Ectodermal cell (in vitro differentiated cells): Measurements from ENCODE around the gene ARMH3.

Experiments
- H3K27ac ChIP-seq: 2 replicates; pipeline ENCODE4 v1.7.0; 2013; ENCODE audit warnings: mild to moderate bottlenecking, low read depth, low read length; ENCODE audit not compliant: insufficient read depth, poor library complexity, severe bottlenecking
- H3K27me3 ChIP-seq: 2 replicates; pipeline ENCODE4 v1.7.0; 2013; ENCODE audit warnings: mild to moderate bottlenecking, low read length; ENCODE audit not compliant: insufficient read depth, control insufficient read depth, poor library complexity, severe bottlenecking
- H3K36me3 ChIP-seq: one replicate; pipeline ENCODE4 v1.7.0; 2013; ENCODE audit warnings: low read length; ENCODE audit not compliant: control insufficient read depth, insufficient read depth
- H3K4me1 ChIP-seq: one replicate; pipeline ENCODE4 v1.7.0; 2013; ENCODE audit warnings: low read length; ENCODE audit not compliant: control insufficient read depth, insufficient read depth
- H3K4me3 ChIP-seq: 2 replicates; pipeline ENCODE4 v1.7.0; 2013; ENCODE audit warnings: low read depth, low read length, control low read depth; ENCODE audit not compliant: insufficient read depth
- H3K9me3 ChIP-seq: 2 replicates; pipeline ENCODE4 v1.7.0; 2013; ENCODE audit warnings: mild to moderate bottlenecking, low read length, moderate library complexity; ENCODE audit not compliant: control insufficient read depth
- WGBS, 2 experiments: methylation state at CpG; one replicate each; pipeline ENCODE4 v1.1.7; 2013; ENCODE audit warnings: missing lambda C conversion rate in 2 of 2; 5-methylcytosine and 5-hydroxymethylcytosine counted together

ARMH3 gene

GRCh38 chr10:101940916-101941315 lies 115.1 kb downstream of the ARMH3 start:
- Histone ChIP-seq H3K36me3 (no peaks in the 10 kb centered on the region), H3K27me3 (no peaks in the 10 kb centered on the region), H3K4me3 (no peak overlapping the region), H3K9me3 (no peaks in the 10 kb centered on the region), H3K4me1 (no peaks in the 10 kb centered on the region), H3K27ac (no peak overlapping the region)
- WGBS, 2 experiments = 94 to 96% methylated on average over 1 of the region's 1 CpG

GRCh38 chr10:101939729-101940128 lies 116.2 kb downstream of the ARMH3 start:
- H3K27me3 ChIP-seq = no peaks in the 10 kb centered on the region
- H3K27ac ChIP-seq = no peak overlapping the region
- H3K9me3 ChIP-seq = no peaks in the 10 kb centered on the region
- WGBS, 2 experiments = 91 to 95% methylated on average over 3 of the region's 3 CpGs
- H3K4me3 ChIP-seq = no peak overlapping the region
- no peaks in the 10 kb centered on the region for H3K36me3 ChIP-seq
- H3K4me1 ChIP-seq = peaks cover 3% of the 10 kb centered on the region

GRCh38 chr10:101939008-101939648 lies 116.8 kb downstream of the ARMH3 start:
- Histone ChIP-seq H3K36me3 (no peaks in the 10 kb centered on the region), H3K27ac (no peak overlapping the region), H3K9me3 (no peaks in the 10 kb centered on the region), H3K4me3 (no peak overlapping the region), H3K27me3 (no peaks in the 10 kb centered on the region), H3K4me1 (peaks cover 3% of the 10 kb centered on the region)
- 94 to 98% methylated on average over 3 of the region's 3 CpGs for WGBS, 2 experiments

GRCh38 chr10:101938305-101939007 lies 117.5 kb downstream of the ARMH3 start:
- Histone ChIP-seq H3K4me1 (peaks cover 3% of the 10 kb centered on the region), H3K4me3 (no peak overlapping the region), H3K27me3 (no peaks in the 10 kb centered on the region), H3K27ac (no peak overlapping the region), H3K9me3 (no peaks in the 10 kb centered on the region), H3K36me3 (no peaks in the 10 kb centered on the region)
- 90 to 97% methylated on average over 3 of the region's 3 CpGs for WGBS, 2 experiments

- no peak overlapping the region for H3K27ac ChIP-seq
- peaks cover 3% of the 10 kb centered on the region for H3K4me1 ChIP-seq
- H3K27me3 ChIP-seq = no peaks in the 10 kb centered on the region
- no peak overlapping the region for H3K4me3 ChIP-seq
- no peaks in the 10 kb centered on the region for H3K9me3 ChIP-seq
- WGBS, 2 experiments = 82 to 86% methylated on average over 2 of the region's 2 CpGs
- H3K36me3 ChIP-seq = no peaks in the 10 kb centered on the region
These were observed 120.5 kb downstream of the ARMH3 start for GRCh38 chr10:101935431-101935830.

GRCh38 chr10:101934686-101935305 lies 121.2 kb downstream of the ARMH3 start:
- no peak overlapping the region for H3K4me3 ChIP-seq
- peaks cover 3% of the 10 kb centered on the region for H3K4me1 ChIP-seq
- 84 to 86% methylated on average over 1 to 2 of the region's 3 CpGs for WGBS, 2 experiments
- no peak overlapping the region for H3K27ac ChIP-seq
- H3K36me3 ChIP-seq = no peaks in the 10 kb centered on the region
- no peaks in the 10 kb centered on the region for H3K9me3 ChIP-seq
- no peaks in the 10 kb centered on the region for H3K27me3 ChIP-seq

GRCh38 chr10:101933976-101934375 lies 122.0 kb downstream of the ARMH3 start:
- Histone ChIP-seq H3K9me3 (no peaks in the 10 kb centered on the region), H3K4me1 (peaks cover 3% of the 10 kb centered on the region), H3K27ac (no peak overlapping the region), H3K4me3 (no peak overlapping the region), H3K27me3 (no peaks in the 10 kb centered on the region), H3K36me3 (no peaks in the 10 kb centered on the region)
- WGBS, 2 experiments = 93 to 98% methylated on average over 4 of the region's 4 CpGs

- 99% methylated on average over 4 of the region's 4 CpGs for WGBS, 2 experiments
- H3K36me3 ChIP-seq = no peaks in the 10 kb centered on the region
- H3K9me3 ChIP-seq = no peaks in the 10 kb centered on the region
- no peaks in the 10 kb centered on the region for H3K27me3 ChIP-seq
- no peak overlapping the region for H3K27ac ChIP-seq
- H3K4me3 ChIP-seq = no peak overlapping the region
- H3K4me1 ChIP-seq = peaks cover 3% of the 10 kb centered on the region
These were observed 123.8 kb downstream of the ARMH3 start for GRCh38 chr10:101932183-101932582.

- Histone ChIP-seq H3K9me3 (no peaks in the 10 kb centered on the region), H3K4me1 (no peaks in the 10 kb centered on the region), H3K27ac (no peak overlapping the region), H3K36me3 (no peaks in the 10 kb centered on the region), H3K27me3 (no peaks in the 10 kb centered on the region), H3K4me3 (no peak overlapping the region)
- WGBS, 2 experiments = 93 to 96% methylated on average over 2 of the region's 2 CpGs
These were observed 130.9 kb downstream of the ARMH3 start for GRCh38 chr10:101925027-101925426.

GRCh38 chr10:101923256-101923655 lies 132.7 kb downstream of the ARMH3 start:
- Histone ChIP-seq H3K36me3 (no peaks in the 10 kb centered on the region), H3K4me3 (no peak overlapping the region), H3K9me3 (no peaks in the 10 kb centered on the region), H3K4me1 (no peaks in the 10 kb centered on the region), H3K27ac (peak overlapping the region; percentile 23), H3K27me3 (no peaks in the 10 kb centered on the region)
